CD4-positive, alpha-beta T cell treated with Interleukin-6 for 4 hours (primary cell): ENCODE results near the gene MAP2K5.

ENCODE experiments used
- DNase-seq: peaks from one replicate; pipeline ENCODE4 v3.0.0-alpha.2; 2020; ENCODE audit warnings: mixed read lengths

MAP2K5 gene

GRCh38 chr15:67521783-67522568 is 20.5 kb upstream of the MAP2K5 start:
- DNase-seq, result no peak

- no peak for DNase-seq
Measured at GRCh38 chr15:67523330-67523729, 19.2 kb upstream of the MAP2K5 start.

- no peak for DNase-seq
Measured at GRCh38 chr15:67524235-67524634, 18.3 kb upstream of the MAP2K5 start.

- no peak for DNase-seq
Measured at GRCh38 chr15:67528513-67528912, 14.0 kb upstream of the MAP2K5 start.

- DNase-seq, result no peak
Measured at GRCh38 chr15:67531379-67531914, 11.1 kb upstream of the MAP2K5 start.

- no peak for DNase-seq
Measured at GRCh38 chr15:67533873-67534272, 8.6 kb upstream of the MAP2K5 start.

GRCh38 chr15:67534360-67534759 is 8.1 kb upstream of the MAP2K5 start:
- no peak for DNase-seq

- DNase-seq, result no peak
Measured at GRCh38 chr15:67537771-67538170, 4.7 kb upstream of the MAP2K5 start.

- no peak for DNase-seq
Measured at GRCh38 chr15:67543348-67543718, 830 bp downstream of the MAP2K5 start.

- DNase-seq, result no peak
Measured at GRCh38 chr15:67544475-67544874, 2.0 kb downstream of the MAP2K5 start.

- no peak for DNase-seq
Measured at GRCh38 chr15:67545864-67546263, 3.4 kb downstream of the MAP2K5 start.

GRCh38 chr15:67547064-67547463 is 4.6 kb downstream of the MAP2K5 start:
- no peak for DNase-seq

- no peak for DNase-seq
Measured at GRCh38 chr15:67547836-67548235, 5.3 kb downstream of the MAP2K5 start.

- no peak for DNase-seq
Measured at GRCh38 chr15:67548236-67548852, 5.8 kb downstream of the MAP2K5 start.

- no peak for DNase-seq
Measured at GRCh38 chr15:67548862-67549651, 6.6 kb downstream of the MAP2K5 start.

- no peak for DNase-seq
Measured at GRCh38 chr15:67549736-67550135, 7.2 kb downstream of the MAP2K5 start.

- no peak for DNase-seq
Measured at GRCh38 chr15:67550522-67550921, 8.0 kb downstream of the MAP2K5 start.

- no peak for DNase-seq
Measured at GRCh38 chr15:67551207-67551743, 8.8 kb downstream of the MAP2K5 start.

- no peak for DNase-seq
Measured at GRCh38 chr15:67554580-67554979, 12.1 kb downstream of the MAP2K5 start.

- no peak for DNase-seq
Measured at GRCh38 chr15:67556976-67557570, 14.6 kb downstream of the MAP2K5 start.

- DNase-seq, result no peak
Measured at GRCh38 chr15:67558502-67558901, 16.0 kb downstream of the MAP2K5 start.

GRCh38 chr15:67559158-67559557 is 16.7 kb downstream of the MAP2K5 start:
- DNase-seq, result no peak

GRCh38 chr15:67559576-67559975 is 17.1 kb downstream of the MAP2K5 start:
- no peak for DNase-seq
